HG03378 (cell line): ENCODE results near the gene LYPLAL1.
"Not testable (repeated sequence)": the region's sequence is repeated elsewhere in the genome, so short reads cannot be mapped to it uniquely, and the experiment has no call there.

Experiments used
- ATAC-seq: cut with Tn5 transposase; IDR thresholded peaks from one replicate; pipeline ENCODE4 v1.9.1; 2021; ENCODE audit warnings: mild to moderate bottlenecking, moderate library complexity; ENCODE audit not compliant: unreplicated experiment

Gene LYPLAL1

GRCh38 chr1:219161371-219161770 lies 12.3 kb upstream of the LYPLAL1 start:
- no peak for ATAC-seq

DNA sequence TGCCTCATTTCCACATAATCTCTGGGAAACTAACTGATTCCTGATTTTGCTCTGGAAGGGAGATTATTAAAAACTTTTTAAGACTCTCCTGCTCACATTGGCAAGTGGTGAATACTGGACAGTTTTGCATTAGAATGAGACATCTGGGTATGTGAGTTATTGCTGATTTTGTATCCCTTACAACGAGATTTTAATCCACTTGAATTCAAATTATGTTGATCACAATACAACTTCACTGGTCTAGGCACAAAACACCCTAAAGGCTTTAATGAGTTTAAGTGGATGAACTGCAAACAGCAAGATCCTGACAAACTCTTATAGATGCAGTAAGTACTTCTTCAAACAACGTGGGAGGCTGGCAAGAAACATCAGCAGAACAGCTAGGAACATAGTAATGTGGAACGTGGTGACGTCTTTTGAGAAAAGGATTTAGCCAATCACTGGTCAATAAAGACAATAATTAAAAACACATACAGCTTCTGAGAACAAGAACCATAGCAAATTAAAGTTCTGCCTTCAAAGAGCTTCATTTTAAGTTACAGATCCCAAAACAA lies 10.2 kb upstream of the LYPLAL1 start:
- ATAC-seq: no peak

DNA sequence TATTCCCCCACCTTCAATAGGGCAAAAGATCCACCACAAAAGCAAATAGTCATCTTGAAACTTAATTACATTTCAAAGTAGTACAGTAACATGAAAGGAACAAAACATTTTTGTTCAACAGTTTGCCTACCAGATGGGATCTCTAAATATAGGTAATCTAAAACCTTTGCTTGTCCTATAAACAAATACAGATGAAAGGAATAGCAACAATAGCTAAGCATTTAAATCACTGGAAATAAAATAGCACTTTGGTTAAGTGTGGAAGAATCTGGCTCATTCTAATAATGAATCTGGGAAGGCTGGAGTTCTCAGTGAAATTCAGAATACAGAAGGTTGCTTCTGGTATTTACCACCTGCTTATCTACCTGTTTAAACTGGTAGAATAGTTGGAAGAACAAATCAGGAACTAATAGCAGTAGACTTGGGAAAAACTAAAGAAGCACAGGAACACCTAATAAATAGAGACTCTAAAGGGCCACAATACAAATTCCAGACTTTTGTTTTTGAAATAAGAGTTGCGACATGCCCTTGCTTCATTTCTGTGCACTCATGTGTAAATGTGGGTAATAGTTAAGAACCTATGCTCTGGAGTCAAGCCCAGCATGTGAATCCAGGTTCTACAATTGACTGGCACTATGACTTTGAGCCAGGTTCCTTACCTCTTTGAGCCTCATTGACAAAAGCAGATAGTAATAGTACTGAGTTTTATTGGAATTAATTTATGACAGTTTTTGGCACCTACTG lies 2.3 kb upstream of the LYPLAL1 start:
- no peak for ATAC-seq

DNA sequence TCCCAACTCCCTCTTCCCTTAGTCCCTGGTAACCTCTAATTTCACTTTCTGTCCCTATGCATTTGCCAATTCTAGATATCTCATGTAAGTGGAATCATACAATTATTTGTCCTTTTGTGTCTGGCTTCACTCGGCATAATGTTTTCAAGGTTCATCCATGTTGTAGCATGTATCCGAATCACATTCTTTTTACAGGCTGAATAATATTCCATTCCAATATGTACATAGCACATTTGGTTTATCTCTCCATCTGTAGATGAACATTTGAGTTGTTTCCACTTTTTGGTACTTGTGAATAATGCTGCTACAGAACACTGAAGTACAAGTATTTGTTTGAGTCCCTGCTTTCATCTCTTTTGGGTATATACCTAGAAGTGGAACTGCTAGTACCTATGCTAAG lies 857 bp upstream of the LYPLAL1 start:
- ATAC-seq: no peak

GRCh38 chr1:219173434-219173757 lies 282 bp upstream of the LYPLAL1 start:
- peak; percentile 53 for ATAC-seq

GRCh38 chr1:219174460-219175211 lies 958 bp downstream of the LYPLAL1 start:
- peak; percentile 35 for ATAC-seq

DNA sequence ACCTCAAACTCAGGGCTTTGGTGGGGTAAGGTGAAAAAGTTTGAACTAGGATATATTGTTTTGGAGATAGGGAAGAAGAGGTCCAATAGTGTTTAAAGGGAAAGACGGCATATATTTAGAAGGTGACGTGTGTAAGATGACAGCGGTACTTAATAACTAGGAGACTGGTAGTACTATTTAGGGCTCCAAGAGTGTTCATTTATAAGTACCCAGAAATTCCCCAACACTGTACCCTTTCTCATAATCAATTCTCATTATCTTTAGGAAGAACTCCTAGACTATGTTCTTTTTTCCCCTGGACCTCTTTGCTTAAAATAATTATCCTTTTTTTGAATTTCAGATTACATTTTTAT lies 1.5 kb downstream of the LYPLAL1 start:
- ATAC-seq: peak; percentile 10

DNA sequence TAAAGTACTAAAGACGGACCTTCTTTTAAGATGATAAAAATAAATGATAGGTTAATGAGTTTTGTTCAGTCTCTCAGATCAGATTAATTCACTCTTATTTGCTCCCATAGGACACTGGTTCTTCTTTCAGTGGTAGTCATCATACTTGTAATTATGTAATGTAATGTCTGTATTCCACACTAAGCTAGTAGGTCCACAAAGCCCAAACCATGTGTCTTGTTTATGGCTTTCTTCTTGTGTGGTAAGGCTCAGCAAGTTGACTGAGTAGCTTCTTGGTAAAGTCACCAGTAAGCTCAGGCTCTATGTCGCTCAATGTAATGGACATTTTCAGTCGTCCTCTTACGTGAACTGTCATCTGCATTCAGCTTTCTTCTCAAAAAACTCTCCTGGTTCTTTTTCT lies 2.5 kb downstream of the LYPLAL1 start:
- no peak for ATAC-seq

DNA sequence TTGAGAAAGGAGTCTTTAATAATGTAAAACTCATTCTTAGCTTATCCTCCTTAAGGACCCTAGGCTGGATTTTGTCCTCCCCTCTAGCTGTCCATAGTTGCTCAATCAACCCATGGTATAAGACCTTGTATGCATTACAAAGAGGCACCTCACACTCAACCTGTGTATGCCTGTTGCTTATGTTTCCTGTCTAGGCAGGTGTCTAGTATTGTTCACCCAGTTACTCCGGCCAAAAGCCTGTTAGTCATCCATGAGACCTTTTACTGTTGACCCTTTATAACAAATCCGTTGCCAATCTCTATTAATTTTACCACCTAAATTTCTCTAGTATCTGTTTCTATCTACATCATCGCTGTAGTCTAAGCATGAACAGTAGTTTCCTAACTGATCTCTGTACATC lies 3.7 kb downstream of the LYPLAL1 start:
- ATAC-seq: peak; percentile 34

- ATAC-seq: no peak
Observed at GRCh38 chr1:219177940-219178339, 4.3 kb downstream of the LYPLAL1 start.

DNA sequence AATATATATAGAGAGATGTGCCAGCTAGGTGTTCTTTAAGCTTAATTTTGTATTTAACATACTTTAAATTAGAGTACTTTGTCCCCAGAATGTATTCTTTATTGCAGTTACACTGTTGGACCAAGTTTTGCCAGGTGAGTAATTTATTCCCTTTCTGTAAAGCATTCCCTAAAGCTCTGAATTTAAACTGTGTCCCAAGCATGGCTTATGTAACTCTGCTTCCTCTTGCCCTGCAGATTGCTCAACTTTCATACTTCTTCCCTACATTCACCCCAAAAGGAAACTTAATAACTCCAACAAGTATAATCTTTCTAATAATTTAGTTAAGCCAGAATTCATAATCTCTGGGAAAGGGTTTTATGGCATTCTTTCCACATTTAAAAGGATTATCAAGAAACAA lies 5.6 kb downstream of the LYPLAL1 start:
- no peak for ATAC-seq

DNA sequence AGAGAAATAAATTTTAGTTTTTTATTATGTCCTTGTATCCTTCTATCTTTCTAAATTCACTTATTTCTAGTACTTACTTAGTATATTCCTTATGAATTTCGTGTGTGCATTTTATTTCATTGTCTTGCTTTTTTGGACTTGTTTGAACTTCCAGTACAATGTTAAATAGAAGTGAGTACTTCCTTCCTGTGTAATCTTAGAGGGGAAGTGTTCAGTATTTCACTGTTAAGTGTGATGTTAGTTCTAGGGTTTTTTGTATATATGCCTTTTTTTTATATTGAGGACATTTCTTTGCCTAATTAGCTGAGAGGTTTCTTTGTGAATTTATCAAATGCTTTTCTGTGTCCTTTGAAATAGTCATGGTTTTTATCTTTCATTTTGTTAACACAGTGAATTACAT lies 10.7 kb downstream of the LYPLAL1 start:
- ATAC-seq: no peak

GRCh38 chr1:219185486-219186117 lies 11.9 kb downstream of the LYPLAL1 start:
- no peak for ATAC-seq

DNA sequence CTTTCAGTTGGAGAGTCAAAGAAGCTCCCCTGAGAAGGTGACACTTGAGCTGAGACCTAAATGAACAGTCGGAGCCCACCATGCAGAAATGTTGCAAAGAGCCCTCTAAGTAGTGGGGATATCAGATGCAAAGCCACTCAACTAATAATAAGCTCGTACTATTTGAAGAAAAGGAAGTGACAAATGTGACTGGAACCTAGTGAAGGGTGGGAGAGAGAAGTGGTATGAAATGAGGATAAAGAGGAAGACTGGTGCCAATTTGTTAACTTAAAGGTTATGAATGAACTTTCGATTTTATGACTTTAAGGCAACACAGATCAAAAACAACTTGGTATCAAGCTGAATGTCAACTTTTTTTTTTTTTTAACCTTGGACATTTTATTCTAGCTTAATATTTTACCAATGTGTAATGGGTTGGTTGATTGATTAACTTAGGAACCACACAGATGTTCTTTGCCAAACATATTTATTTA lies 14.7 kb downstream of the LYPLAL1 start:
- ATAC-seq: peak; percentile 44

- ATAC-seq: peak; percentile 71
Observed at GRCh38 chr1:219189021-219189824, 15.5 kb downstream of the LYPLAL1 start.

DNA sequence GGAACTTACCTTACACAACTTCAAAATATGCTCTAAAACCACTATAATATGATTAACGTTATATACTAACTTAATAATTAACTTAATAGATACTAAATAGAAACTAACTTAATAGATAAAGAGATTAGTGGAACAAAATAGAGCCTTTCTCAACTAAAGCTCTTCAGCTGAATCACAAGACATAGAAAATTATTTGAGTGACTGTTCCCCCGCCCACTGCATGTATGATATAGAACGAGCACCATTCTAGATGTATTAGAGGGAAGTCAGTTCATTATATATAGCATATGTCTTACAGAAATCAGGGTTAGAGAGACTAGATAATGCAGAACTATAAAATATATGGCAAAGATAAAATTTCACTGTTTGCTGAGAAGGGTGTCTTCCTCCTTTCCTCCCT lies 16.3 kb downstream of the LYPLAL1 start:
- ATAC-seq: no peak

GRCh38 chr1:219190605-219191004 lies 16.9 kb downstream of the LYPLAL1 start:
- no peak for ATAC-seq

DNA sequence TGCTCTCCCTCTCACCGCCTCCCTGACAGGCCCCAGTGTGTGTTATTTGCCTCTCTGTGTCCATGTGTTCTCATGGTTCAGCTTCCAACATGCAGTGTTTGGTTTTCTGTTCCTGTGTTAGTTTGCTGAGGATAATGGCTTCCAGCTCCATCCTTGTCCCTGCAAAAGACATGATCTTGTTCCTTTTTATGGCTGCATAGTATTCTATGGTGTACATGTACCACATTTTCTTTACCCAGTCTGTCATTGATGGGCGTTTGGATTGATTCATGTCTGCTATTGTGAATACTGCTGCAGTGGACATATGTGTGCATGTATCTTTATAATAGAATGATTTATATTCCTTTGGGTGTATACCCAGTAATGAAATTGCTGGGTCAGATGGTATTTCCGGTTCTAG lies 22.2 kb downstream of the LYPLAL1 start:
- not testable (repeated sequence) for ATAC-seq

- no peak for ATAC-seq
Observed at GRCh38 chr1:219201656-219202055, 28.0 kb downstream of the LYPLAL1 start.

- no peak for ATAC-seq
Observed at GRCh38 chr1:219202567-219202966, 28.9 kb downstream of the LYPLAL1 start.

GRCh38 chr1:219206350-219206749 lies 32.7 kb downstream of the LYPLAL1 start:
- no peak for ATAC-seq
